Osteoblast (primary cell): ENCODE results near the gene CYP51A1. TPM values are rescaled to one million over a fixed set of nuclear protein-coding genes. Genes with fewer than 3 reads are reported as not detected.

ENCODE experiments used
- DNase-seq: peaks from one replicate; pipeline ENCODE4 v3.0.0; 2011; ENCODE audit warnings: low spot score, mixed read lengths; ENCODE audit not compliant: insufficient read length; ENCODE audit errors: missing footprints
- H2AFZ ChIP-seq: 2 replicates; pipeline ENCODE4 v1.6.0; 2011; ENCODE audit warnings: mild to moderate bottlenecking, low read length
- H3K27ac ChIP-seq: 2 replicates; pipeline ENCODE4 v1.5.1; 2011; ENCODE audit warnings: mild to moderate bottlenecking, low read depth, low read length, moderate library complexity
- H3K27me3 ChIP-seq: 2 replicates; pipeline ENCODE4 v1.6.0; 2012; ENCODE audit warnings: mild to moderate bottlenecking, control low read depth, inconsistent platforms, low read length, moderate library complexity; ENCODE audit not compliant: insufficient read depth
- H3K36me3 ChIP-seq: 2 replicates; pipeline ENCODE4 v1.5.1; 2011; ENCODE audit warnings: mild to moderate bottlenecking, low read length, control low read depth, moderate library complexity; ENCODE audit not compliant: insufficient read depth
- H3K4me1 ChIP-seq: 2 replicates; pipeline ENCODE4 v1.5.1; 2011; ENCODE audit warnings: mild to moderate bottlenecking, low read length, control low read depth, moderate library complexity; ENCODE audit not compliant: insufficient read depth
- H3K4me2 ChIP-seq: 2 replicates; pipeline ENCODE4 v1.6.0; 2011; ENCODE audit warnings: mild to moderate bottlenecking, low read length; ENCODE audit not compliant: insufficient read depth
- H3K4me3 ChIP-seq: fragments of 200-600 bp; sonication (generic); 3 replicates; pipeline ENCODE4 v1.5.1; 2012; ENCODE audit warnings: mild to moderate bottlenecking, low read length, inconsistent platforms; ENCODE audit not compliant: insufficient read depth
- H3K79me2 ChIP-seq: 2 replicates; pipeline ENCODE4 v1.6.0; 2012; ENCODE audit warnings: mild to moderate bottlenecking, low read length, control low read depth, inconsistent platforms; ENCODE audit not compliant: insufficient read depth
- H3K9me3 ChIP-seq: 2 replicates; pipeline ENCODE4 v1.5.1; 2011; ENCODE audit warnings: low read depth, low read length, control low read depth
- H4K20me1 ChIP-seq: 2 replicates; pipeline ENCODE4 v1.6.0; 2012; ENCODE audit warnings: mild to moderate bottlenecking, low read length, control low read depth; ENCODE audit not compliant: insufficient read depth
- total RNA-seq: library from RNA; depleted of rRNA; stranded (reverse); fragments of >200 nt; gene quantifications from 2 replicates; pipeline ENCODE4 v1.2.3, GENCODE V29; 2012
- TF ChIP-seq, protein P1 (sequence below): IDR thresholded peaks from 2 replicates; pipeline ENCODE4 v1.5.1; 2011; ENCODE audit warnings: mild to moderate bottlenecking, low read depth, low read length, moderate library complexity; ENCODE audit errors: extremely low read depth

CYP51A1 gene
- total RNA-seq, 1 donor, result 283 TPM

DNA sequence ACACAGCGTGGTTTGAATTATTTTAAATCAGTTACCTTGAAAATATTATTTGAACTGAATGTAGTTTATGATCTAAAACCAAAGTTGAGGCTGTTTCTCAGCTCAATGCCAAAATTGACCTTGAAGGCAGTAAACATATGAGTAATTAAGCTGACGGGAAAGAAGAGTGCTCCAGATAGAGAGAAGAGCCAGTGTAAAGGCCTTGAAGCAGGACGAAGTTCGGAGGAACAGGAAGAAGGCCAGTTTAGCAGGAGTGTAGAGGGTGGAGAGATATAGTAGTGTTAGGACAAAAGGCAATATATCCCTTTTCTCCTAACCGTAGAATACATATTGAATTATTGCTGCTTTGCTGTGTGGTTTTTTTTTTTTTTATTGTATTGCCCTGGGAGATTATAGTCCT, 63.2 kb downstream of the CYP51A1 start:
- DNase-seq, result no peak

DNA sequence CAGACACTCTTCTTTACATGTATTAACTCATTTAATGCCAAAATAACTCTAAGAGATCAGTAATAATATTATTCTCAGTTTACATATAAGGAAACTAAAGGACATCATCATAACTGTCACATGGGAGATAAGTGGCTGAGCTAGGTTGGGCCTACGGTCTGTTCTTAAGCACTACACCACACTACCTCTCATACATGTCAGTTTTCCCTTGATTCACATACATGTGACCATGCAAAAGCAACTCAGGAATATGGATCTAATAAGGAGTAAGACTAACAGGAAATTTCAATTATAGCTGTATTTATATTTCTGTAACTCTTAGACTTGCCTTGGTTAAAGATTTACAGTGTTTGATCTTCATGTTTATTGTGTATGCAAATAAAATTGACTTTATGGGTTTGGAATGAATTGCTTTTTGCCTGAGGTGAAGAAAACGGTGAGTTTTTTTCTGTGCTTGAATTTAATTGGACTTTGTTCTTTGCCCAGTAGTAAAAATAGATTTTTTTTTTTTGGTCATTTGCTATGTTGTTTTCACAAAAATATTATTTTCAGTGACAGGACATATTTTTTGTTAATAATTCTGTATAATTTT, 69.7 kb downstream of the CYP51A1 start:
- H3K36me3 ChIP-seq, result peaks cover 15% of the 10 kb centered on the region
- TF ChIP-seq, protein P1, sequence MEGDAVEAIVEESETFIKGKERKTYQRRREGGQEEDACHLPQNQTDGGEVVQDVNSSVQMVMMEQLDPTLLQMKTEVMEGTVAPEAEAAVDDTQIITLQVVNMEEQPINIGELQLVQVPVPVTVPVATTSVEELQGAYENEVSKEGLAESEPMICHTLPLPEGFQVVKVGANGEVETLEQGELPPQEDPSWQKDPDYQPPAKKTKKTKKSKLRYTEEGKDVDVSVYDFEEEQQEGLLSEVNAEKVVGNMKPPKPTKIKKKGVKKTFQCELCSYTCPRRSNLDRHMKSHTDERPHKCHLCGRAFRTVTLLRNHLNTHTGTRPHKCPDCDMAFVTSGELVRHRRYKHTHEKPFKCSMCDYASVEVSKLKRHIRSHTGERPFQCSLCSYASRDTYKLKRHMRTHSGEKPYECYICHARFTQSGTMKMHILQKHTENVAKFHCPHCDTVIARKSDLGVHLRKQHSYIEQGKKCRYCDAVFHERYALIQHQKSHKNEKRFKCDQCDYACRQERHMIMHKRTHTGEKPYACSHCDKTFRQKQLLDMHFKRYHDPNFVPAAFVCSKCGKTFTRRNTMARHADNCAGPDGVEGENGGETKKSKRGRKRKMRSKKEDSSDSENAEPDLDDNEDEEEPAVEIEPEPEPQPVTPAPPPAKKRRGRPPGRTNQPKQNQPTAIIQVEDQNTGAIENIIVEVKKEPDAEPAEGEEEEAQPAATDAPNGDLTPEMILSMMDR, result no peak
- DNase-seq, result peak; percentile 6

More for the DNA sequence above, 63.2 kb downstream of the CYP51A1 start:
- Histone ChIP-seq H3K36me3 (peaks cover 27% of the 10 kb centered on the region), H3K4me3 (no peak overlapping the region), H3K9me3 (no peaks in the 10 kb centered on the region), H4K20me1 (no peaks in the 10 kb centered on the region), H3K79me2 (no peaks in the 10 kb centered on the region), H2AFZ (no peak overlapping the region), H3K4me2 (no peak overlapping the region), H3K27ac (no peak overlapping the region), H3K27me3 (no peaks in the 10 kb centered on the region), H3K4me1 (no peaks in the 10 kb centered on the region)
- TF ChIP-seq, protein P1, result no peak

More for the DNA sequence above, 69.7 kb downstream of the CYP51A1 start:
- Histone ChIP-seq H3K27me3 (no peaks in the 10 kb centered on the region), H3K27ac (no peak overlapping the region), H3K4me3 (no peak overlapping the region), H4K20me1 (no peaks in the 10 kb centered on the region), H3K9me3 (no peaks in the 10 kb centered on the region), H3K4me1 (no peaks in the 10 kb centered on the region), H2AFZ (no peak overlapping the region), H3K79me2 (no peaks in the 10 kb centered on the region), H3K4me2 (no peak overlapping the region)

Other genes starting within 250 kb of the CYP51A1 start
- 56.5 and 60.7 TPM in 2 replicates for gene AKAP9, start 193.6 kb downstream of the CYP51A1 start, total RNA-seq
- 0.29 and 0.36 TPM in 2 replicates for gene LRRD1, start 44.7 kb upstream of the CYP51A1 start, total RNA-seq
- gene KRIT1, start 111.4 kb upstream of the CYP51A1 start, total RNA-seq, result 47.8 and 55.7 TPM in 2 replicates
- 93.7 and 98.1 TPM in 2 replicates for gene ANKIB1, start 111.5 kb upstream of the CYP51A1 start, total RNA-seq